Stomach smooth muscle (tissue), 2 donors: ENCODE measurements around the gene CIAO3.
"Not testable (repeated sequence)": the region's sequence is repeated elsewhere in the genome, so short reads cannot be mapped to it uniquely, and the experiment has no call there.

Experiments used
- H3K27ac ChIP-seq: one replicate; pipeline ENCODE4 v1.7.0; 2013; ENCODE audit warnings: mild to moderate bottlenecking, low read length, inconsistent platforms
- H3K27me3 ChIP-seq, 2 donors: one replicate each; pipeline ENCODE4 v1.7.0; 2013; ENCODE audit warnings: low read length in 2 of 2; ENCODE audit not compliant: insufficient read depth in 2 of 2, control insufficient read depth in 1 of 2
- H3K36me3 ChIP-seq, 2 donors: one replicate each; pipeline ENCODE4 v1.7.0; 2013; ENCODE audit warnings: low read length in 2 of 2; ENCODE audit not compliant: control insufficient read depth in 2 of 2, insufficient read depth in 2 of 2
- H3K4me1 ChIP-seq: one replicate; pipeline ENCODE4 v1.7.0; 2013; ENCODE audit warnings: low read length; ENCODE audit not compliant: control insufficient read depth, insufficient read depth
- H3K4me3 ChIP-seq, 2 donors: one replicate each; pipeline ENCODE4 v1.7.0; 2013; ENCODE audit warnings: low read length in 2 of 2
- H3K9ac ChIP-seq, 2 donors: one replicate each; pipeline ENCODE4 v1.7.0; 2013; ENCODE audit warnings: low read length in 2 of 2, mild to moderate bottlenecking in 1 of 2
- H3K9me3 ChIP-seq, 2 donors: one replicate each; pipeline ENCODE4 v1.7.0; 2013; ENCODE audit warnings: low read length in 2 of 2; ENCODE audit not compliant: control insufficient read depth in 2 of 2
- donor health status: healthy.
- donor health status: Pancreatic carcinoma.

Gene CIAO3

GRCh38 chr16:759110-759910 is 18.5 kb upstream of the CIAO3 start:
- no peak overlapping the region for H3K4me3 ChIP-seq
- H3K4me1 ChIP-seq: no peaks in the 10 kb centered on the region
- no peak overlapping the region for H3K9ac ChIP-seq
- no peak overlapping the region for H3K27ac ChIP-seq
- H3K27me3 ChIP-seq: peaks cover 0 to 5% of the 10 kb centered on the region in 2 donors
- peaks cover 0 to 4% of the 10 kb centered on the region in 2 donors for H3K9me3 ChIP-seq
- no peaks in the 10 kb centered on the region for H3K36me3 ChIP-seq

- H3K36me3 ChIP-seq: no peaks in the 10 kb centered on the region
- H3K27me3 ChIP-seq: peaks cover 2 to 4% of the 10 kb centered on the region in 2 donors
- no peak overlapping the region for H3K9ac ChIP-seq
- no peak overlapping the region for H3K27ac ChIP-seq
- H3K9me3 ChIP-seq: peaks cover 0 to 4% of the 10 kb centered on the region in 2 donors
- no peak overlapping the region for H3K4me3 ChIP-seq
- H3K4me1 ChIP-seq: peaks cover 4% of the 10 kb centered on the region
Measured at GRCh38 chr16:756428-756827, 15.6 kb upstream of the CIAO3 start.

- no peaks in the 10 kb centered on the region for H3K36me3 ChIP-seq
- H3K9me3 ChIP-seq: peaks cover 0 to 4% of the 10 kb centered on the region in 2 donors
- peaks cover 2 to 4% of the 10 kb centered on the region in 2 donors for H3K27me3 ChIP-seq
- no peak overlapping the region for H3K27ac ChIP-seq
- peaks cover 4% of the 10 kb centered on the region for H3K4me1 ChIP-seq
- no peak overlapping the region for H3K4me3 ChIP-seq
- no peak overlapping the region for H3K9ac ChIP-seq
Measured at GRCh38 chr16:754656-755055, 13.9 kb upstream of the CIAO3 start.

- not testable (repeated sequence) for H3K9me3 ChIP-seq, H3K9ac ChIP-seq, H3K36me3 ChIP-seq, H3K27me3 ChIP-seq, H3K27ac ChIP-seq, H3K4me1 ChIP-seq, H3K4me3 ChIP-seq
Measured at GRCh38 chr16:754121-754607, 13.4 kb upstream of the CIAO3 start.

GRCh38 chr16:752007-752312 is 11.2 kb upstream of the CIAO3 start:
- Histone ChIP-seq H3K9ac (no peak overlapping the region), H3K27ac (no peak overlapping the region), H3K27me3 (peaks cover 2 to 4% of the 10 kb centered on the region in 2 donors), H3K4me3 (no peak overlapping the region), H3K36me3 (no peaks in the 10 kb centered on the region), H3K4me1 (peaks cover 4% of the 10 kb centered on the region), H3K9me3 (peaks cover 0 to 4% of the 10 kb centered on the region in 2 donors)

GRCh38 chr16:751152-752006 is 10.6 kb upstream of the CIAO3 start:
- Histone ChIP-seq H3K4me1 (peaks cover 4% of the 10 kb centered on the region), H3K9me3 (peaks cover 0 to under 1% of the 10 kb centered on the region in 2 donors), H3K4me3 (no peak overlapping the region), H3K36me3 (no peaks in the 10 kb centered on the region), H3K27me3 (peaks cover 1 to 4% of the 10 kb centered on the region in 2 donors), H3K27ac (peak overlapping the region; percentile 18), H3K9ac (no peak overlapping the region)

GRCh38 chr16:750485-750884 is 9.7 kb upstream of the CIAO3 start:
- H3K27ac ChIP-seq: peak overlapping the region; percentile 18
- no peak overlapping the region for H3K4me3 ChIP-seq
- no peaks in the 10 kb centered on the region for H3K9me3 ChIP-seq
- H3K27me3 ChIP-seq: peaks cover 0 to 4% of the 10 kb centered on the region in 2 donors
- H3K9ac ChIP-seq: no peak overlapping the region
- no peaks in the 10 kb centered on the region for H3K36me3 ChIP-seq
- peaks cover 4% of the 10 kb centered on the region for H3K4me1 ChIP-seq

- Histone ChIP-seq H3K27ac (no peak overlapping the region), H3K4me1 (peaks cover 4% of the 10 kb centered on the region), H3K9me3 (no peaks in the 10 kb centered on the region), H3K36me3 (no peaks in the 10 kb centered on the region), H3K4me3 (no peak overlapping the region), H3K9ac (no peak overlapping the region), H3K27me3 (peaks cover 0 to 4% of the 10 kb centered on the region in 2 donors)
Measured at GRCh38 chr16:749010-749409, 8.2 kb upstream of the CIAO3 start.

GRCh38 chr16:747978-748746 is 7.4 kb upstream of the CIAO3 start:
- Histone ChIP-seq H3K27ac (no peak overlapping the region), H3K4me3 (no peak overlapping the region), H3K4me1 (peaks cover 4% of the 10 kb centered on the region), H3K36me3 (no peaks in the 10 kb centered on the region), H3K9ac (no peak overlapping the region), H3K27me3 (no peaks in the 10 kb centered on the region), H3K9me3 (no peaks in the 10 kb centered on the region)

GRCh38 chr16:746637-747036 is 5.8 kb upstream of the CIAO3 start:
- Histone ChIP-seq H3K27me3 (no peaks in the 10 kb centered on the region), H3K4me1 (no peaks in the 10 kb centered on the region), H3K9me3 (no peaks in the 10 kb centered on the region), H3K4me3 (no peak overlapping the region), H3K9ac (no peak overlapping the region), H3K27ac (no peak overlapping the region), H3K36me3 (no peaks in the 10 kb centered on the region)
